ENCODE data around the gene PRSS16. TPM values are rescaled to one million over a fixed set of nuclear protein-coding genes. Genes with fewer than 3 reads are reported as not detected.

Gene PRSS16
- total RNA-seq, 1 donor = not detected

- TF ChIP-seq, protein P1, sequence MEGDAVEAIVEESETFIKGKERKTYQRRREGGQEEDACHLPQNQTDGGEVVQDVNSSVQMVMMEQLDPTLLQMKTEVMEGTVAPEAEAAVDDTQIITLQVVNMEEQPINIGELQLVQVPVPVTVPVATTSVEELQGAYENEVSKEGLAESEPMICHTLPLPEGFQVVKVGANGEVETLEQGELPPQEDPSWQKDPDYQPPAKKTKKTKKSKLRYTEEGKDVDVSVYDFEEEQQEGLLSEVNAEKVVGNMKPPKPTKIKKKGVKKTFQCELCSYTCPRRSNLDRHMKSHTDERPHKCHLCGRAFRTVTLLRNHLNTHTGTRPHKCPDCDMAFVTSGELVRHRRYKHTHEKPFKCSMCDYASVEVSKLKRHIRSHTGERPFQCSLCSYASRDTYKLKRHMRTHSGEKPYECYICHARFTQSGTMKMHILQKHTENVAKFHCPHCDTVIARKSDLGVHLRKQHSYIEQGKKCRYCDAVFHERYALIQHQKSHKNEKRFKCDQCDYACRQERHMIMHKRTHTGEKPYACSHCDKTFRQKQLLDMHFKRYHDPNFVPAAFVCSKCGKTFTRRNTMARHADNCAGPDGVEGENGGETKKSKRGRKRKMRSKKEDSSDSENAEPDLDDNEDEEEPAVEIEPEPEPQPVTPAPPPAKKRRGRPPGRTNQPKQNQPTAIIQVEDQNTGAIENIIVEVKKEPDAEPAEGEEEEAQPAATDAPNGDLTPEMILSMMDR (IDR thresholded peaks at IDR 0.05; ENCODE audit: extremely low read depth, low read depth, low read length) = no peak
- peak; percentile 11 for DNase-seq (ENCODE audit: insufficient read length, low spot score, missing footprints)
- H3K36me3 ChIP-seq (ENCODE audit: insufficient read depth, low read length) = no peaks in the 10 kb centered on the region
Measured at GRCh38 chr6:27242589-27243265, 4.8 kb upstream of the PRSS16 start.

DNA sequence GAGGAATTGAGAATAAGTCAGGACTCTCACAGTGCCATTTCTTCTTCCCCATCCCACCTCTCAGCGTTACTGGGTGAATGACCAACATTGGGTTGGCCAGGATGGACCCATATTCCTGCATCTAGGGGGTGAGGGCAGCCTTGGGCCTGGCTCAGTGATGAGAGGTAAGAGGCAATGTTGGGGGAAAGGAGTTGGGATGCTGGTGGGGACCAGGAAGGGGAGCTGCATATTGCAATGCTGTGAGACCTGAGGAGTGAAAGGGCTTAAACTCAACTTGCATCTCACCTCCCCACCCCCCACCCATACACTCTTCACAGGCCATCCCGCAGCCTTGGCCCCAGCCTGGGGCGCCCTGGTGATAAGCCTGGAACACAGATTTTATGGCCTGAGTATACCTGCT lies 1.3 kb downstream of the PRSS16 start:
- no peak overlapping the region for H3K4me2 ChIP-seq (ENCODE audit: insufficient read depth, low read length)
- DNase-seq (ENCODE audit: insufficient read length, low spot score, missing footprints) = no peak
- H3K27ac ChIP-seq (ENCODE audit: low read depth, low read length) = no peak overlapping the region
- H3K27me3 ChIP-seq (ENCODE audit: insufficient read depth, low read length) = peaks cover 57% of the 10 kb centered on the region
- no peaks in the 10 kb centered on the region for H4K20me1 ChIP-seq (ENCODE audit: insufficient read depth, low read length)
- H3K36me3 ChIP-seq (ENCODE audit: insufficient read depth, low read length) = no peaks in the 10 kb centered on the region
- H3K4me3 ChIP-seq (ENCODE audit: insufficient read depth, low read length) = no peak overlapping the region
- TF ChIP-seq, protein P1 (IDR thresholded peaks at IDR 0.05; ENCODE audit: extremely low read depth, low read depth, low read length) = no peak
- no peak overlapping the region for H2AFZ ChIP-seq (ENCODE audit: low read length)
- H3K9me3 ChIP-seq (ENCODE audit: low read depth, low read length) = no peaks in the 10 kb centered on the region
- no peaks in the 10 kb centered on the region for H3K79me2 ChIP-seq (ENCODE audit: insufficient read depth, low read length)
- H3K4me1 ChIP-seq (ENCODE audit: insufficient read depth, low read length) = no peaks in the 10 kb centered on the region

More at GRCh38 chr6:27242589-27243265, 4.8 kb upstream of the PRSS16 start:
- Histone ChIP-seq H3K27ac (ENCODE audit: low read depth, low read length) (no peak overlapping the region), H3K79me2 (ENCODE audit: insufficient read depth, low read length) (no peaks in the 10 kb centered on the region), H3K4me1 (ENCODE audit: insufficient read depth, low read length) (peaks cover 12% of the 10 kb centered on the region), H3K4me2 (ENCODE audit: insufficient read depth, low read length) (no peak overlapping the region), H4K20me1 (ENCODE audit: insufficient read depth, low read length) (no peaks in the 10 kb centered on the region), H3K27me3 (ENCODE audit: insufficient read depth, low read length) (peaks cover 12% of the 10 kb centered on the region), H2AFZ (ENCODE audit: low read length) (no peak overlapping the region), H3K4me3 (ENCODE audit: insufficient read depth, low read length) (no peak overlapping the region), H3K9me3 (ENCODE audit: low read depth, low read length) (no peaks in the 10 kb centered on the region)

- DNase-seq (ENCODE audit: insufficient read length, low spot score, missing footprints) = no peak
- peaks cover 62% of the 10 kb centered on the region for H3K27me3 ChIP-seq (ENCODE audit: insufficient read depth, low read length)
- H3K79me2 ChIP-seq (ENCODE audit: insufficient read depth, low read length) = no peaks in the 10 kb centered on the region
- peak overlapping the region; percentile 71 for H3K4me2 ChIP-seq (ENCODE audit: insufficient read depth, low read length)
- H3K9me3 ChIP-seq (ENCODE audit: low read depth, low read length) = no peaks in the 10 kb centered on the region
- no peaks in the 10 kb centered on the region for H3K36me3 ChIP-seq (ENCODE audit: insufficient read depth, low read length)
- H3K4me1 ChIP-seq (ENCODE audit: insufficient read depth, low read length) = no peaks in the 10 kb centered on the region
- TF ChIP-seq, protein P1 (IDR thresholded peaks at IDR 0.05; ENCODE audit: extremely low read depth, low read depth, low read length) = no peak
- H2AFZ ChIP-seq (ENCODE audit: low read length) = no peak overlapping the region
- no peak overlapping the region for H3K27ac ChIP-seq (ENCODE audit: low read depth, low read length)
- H3K4me3 ChIP-seq (ENCODE audit: insufficient read depth, low read length) = peak overlapping the region; percentile 61
- H4K20me1 ChIP-seq (ENCODE audit: insufficient read depth, low read length) = no peaks in the 10 kb centered on the region
Measured at GRCh38 chr6:27250277-27251111, 3.0 kb downstream of the PRSS16 start.

- Histone ChIP-seq H3K27ac (ENCODE audit: low read depth, low read length) (no peak overlapping the region), H2AFZ (ENCODE audit: low read length) (peak overlapping the region; percentile 70), H3K9me3 (ENCODE audit: low read depth, low read length) (no peaks in the 10 kb centered on the region), H3K4me2 (ENCODE audit: insufficient read depth, low read length) (peak overlapping the region; percentile 71), H3K27me3 (ENCODE audit: insufficient read depth, low read length) (peaks cover 57% of the 10 kb centered on the region), H3K4me3 (ENCODE audit: insufficient read depth, low read length) (peak overlapping the region; percentile 61), H3K36me3 (ENCODE audit: insufficient read depth, low read length) (no peaks in the 10 kb centered on the region), H3K79me2 (ENCODE audit: insufficient read depth, low read length) (no peaks in the 10 kb centered on the region), H4K20me1 (ENCODE audit: insufficient read depth, low read length) (no peaks in the 10 kb centered on the region), H3K4me1 (ENCODE audit: insufficient read depth, low read length) (no peaks in the 10 kb centered on the region)
- DNase-seq (ENCODE audit: insufficient read length, low spot score, missing footprints) = no peak
- TF ChIP-seq, protein P1 (IDR thresholded peaks at IDR 0.05; ENCODE audit: extremely low read depth, low read depth, low read length) = no peak
Measured at GRCh38 chr6:27251112-27251605, 3.7 kb downstream of the PRSS16 start.

Measured in osteoblast (primary cell).